Uterus (tissue), 4 donors: ENCODE results near the gene FCN1. TPM values are rescaled to one million over a fixed set of nuclear protein-coding genes. Genes with fewer than 3 reads are reported as not detected.

Experiments used
- DNase-seq, 2 donors: peaks; one replicate each; pipeline ENCODE4 v3.0.0-alpha.2; 2019 to 2020
- H3K27ac ChIP-seq, 2 donors: fragments of 200-600 bp; sonication (generic); 1 replicate in 1 of 2; 2 replicates in 1 of 2; pipeline ENCODE4 v1.5.1; 2016 to 2018
- H3K27me3 ChIP-seq, 2 donors: fragments of 200-600 bp; sonication (generic); one replicate each; pipeline ENCODE4 v1.5.1; 2018 to 2019; ENCODE audit warnings: control low read depth in 1 of 2
- H3K36me3 ChIP-seq, 2 donors: fragments of 200-600 bp; sonication (generic); one replicate each; pipeline ENCODE4 v1.5.1; 2019; ENCODE audit warnings: control low read depth in 1 of 2
- H3K4me1 ChIP-seq, 2 donors: fragments of 200-600 bp; sonication (generic); one replicate each; pipeline ENCODE4 v1.5.1; 2018 to 2019; ENCODE audit warnings: control low read depth in 1 of 2
- H3K4me3 ChIP-seq, 2 donors: fragments of 200-600 bp; sonication (generic); 1 replicate in 1 of 2; 2 replicates in 1 of 2; pipeline ENCODE4 v1.5.1; 2018 to 2019; ENCODE audit warnings: mild to moderate bottlenecking in 1 of 2
- H3K9me3 ChIP-seq, 2 donors: fragments of 200-600 bp; sonication (generic); one replicate each; pipeline ENCODE4 v1.5.1; 2019; ENCODE audit warnings: control low read depth in 1 of 2
- POLR2A ChIP-seq, 2 donors: fragments of 450-650 bp; IDR thresholded peaks; one replicate each; pipeline ENCODE4 v1.6.1; 2016; ENCODE audit warnings: antibody characterized with exemption in 2 of 2, mild to moderate bottlenecking in 1 of 2, moderate library complexity in 1 of 2
- intact Hi-C: fragments of 100-400 bp; cut with DNase I; formaldehyde crosslinking; loops from one replicate; pipeline ENCODE4 v1.15.1; 2023; ENCODE audit warnings: low total_unique reads
- total RNA-seq, 4 donors: library from RNA; depleted of rRNA in 3 of 4; stranded (reverse); fragments of >200 nt in 3 of 4; gene quantifications; one replicate each; pipeline versions ENCODE4 v1.1.0 to v1.2.4, GENCODE V29; 2014 to 2023
- TF ChIP-seq, protein P1 (sequence below), 4 experiments: fragments of 200-600 bp in 2 of 4; fragments of 450-650 bp in 2 of 4; sonication (generic) in 2 of 4; IDR thresholded peaks; one replicate each; pipeline ENCODE4 v1.5.1; 2016 to 2019; ENCODE audit warnings: antibody characterized with exemption in 4 of 4, mild to moderate bottlenecking in 2 of 4, moderate library complexity in 1 of 4
- donor health status: DM: yes; HTN: yes; CAD: no.

FCN1 gene
- total RNA-seq, 4 donors from 2014 or later: 0.26 to 13.8 (median 4.4) TPM

DNA sequence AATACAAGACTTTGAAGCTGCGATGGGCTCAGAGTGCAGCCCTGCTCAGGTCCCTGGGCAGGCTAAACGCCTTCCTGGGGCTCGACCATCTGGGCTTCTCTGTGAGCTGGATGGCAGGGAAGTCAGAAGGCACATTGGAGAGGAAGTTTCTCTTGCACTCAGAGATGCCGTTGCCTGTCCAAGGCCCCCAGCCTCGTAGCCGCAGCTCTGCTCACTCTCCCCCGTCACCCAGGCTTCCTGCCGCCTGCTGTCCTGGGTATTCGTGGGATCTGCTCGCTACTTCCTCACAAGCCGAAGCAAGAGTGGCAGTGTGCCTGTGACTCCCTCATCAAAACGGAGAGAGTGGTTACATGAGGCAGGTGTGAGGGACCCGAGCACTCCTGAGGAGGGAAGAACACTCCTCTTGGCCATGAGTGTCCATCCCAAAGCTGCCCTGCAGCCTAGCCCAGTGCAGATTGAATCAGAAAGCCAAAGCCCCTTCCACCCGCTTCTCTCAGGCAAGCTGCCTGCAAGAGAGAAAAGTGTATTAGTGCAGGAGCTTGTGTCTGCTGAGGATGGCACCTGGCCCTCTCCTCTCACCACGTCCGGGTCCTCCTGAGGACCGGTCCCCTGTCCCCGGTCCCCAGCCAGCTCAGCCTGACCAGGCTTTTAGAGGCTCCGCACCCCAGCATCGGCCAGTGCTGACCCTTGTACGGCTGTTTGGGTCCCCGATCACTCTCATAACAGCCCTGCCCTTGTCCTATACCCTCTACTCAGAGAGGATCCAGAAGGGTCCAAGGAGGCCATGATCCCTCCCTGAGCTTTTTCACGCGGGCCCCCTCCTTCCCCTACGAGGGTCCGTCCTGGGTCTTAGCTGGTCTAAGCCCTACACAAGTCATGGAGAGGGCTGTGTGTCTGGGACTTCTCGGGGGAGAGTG lies 29.8 kb downstream of the FCN1 start:
- intact Hi-C loops: no loop called here
- no peak for DNase-seq
- no peak overlapping the region for H3K4me3 ChIP-seq

DNA sequence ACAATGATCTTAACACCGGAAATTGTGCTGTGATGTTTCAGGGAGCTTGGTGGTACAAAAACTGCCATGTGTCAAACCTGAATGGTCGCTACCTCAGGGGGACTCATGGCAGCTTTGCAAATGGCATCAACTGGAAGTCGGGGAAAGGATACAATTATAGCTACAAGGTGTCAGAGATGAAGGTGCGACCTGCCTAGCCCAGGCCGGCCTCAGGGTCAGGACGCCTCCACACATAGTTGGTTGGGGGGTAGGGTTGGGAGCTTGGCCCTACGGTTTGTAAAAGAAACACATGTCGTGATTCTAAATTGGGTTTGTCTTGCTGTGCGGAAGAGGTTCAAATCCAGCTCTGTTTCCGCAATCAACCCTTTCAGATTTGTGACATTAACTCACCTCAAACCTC lies 30.5 kb downstream of the FCN1 start:
- intact Hi-C loops: no loop called here
- DNase-seq: no peak

More for the DNA sequence above, 29.8 kb downstream of the FCN1 start:
- Histone ChIP-seq H3K4me1 (no peaks in the 10 kb centered on the region), H3K27me3 (no peaks in the 10 kb centered on the region), H3K36me3 (no peaks in the 10 kb centered on the region), H3K27ac (no peak overlapping the region), H3K9me3 (no peaks in the 10 kb centered on the region)
- TF ChIP-seq, protein P1, sequence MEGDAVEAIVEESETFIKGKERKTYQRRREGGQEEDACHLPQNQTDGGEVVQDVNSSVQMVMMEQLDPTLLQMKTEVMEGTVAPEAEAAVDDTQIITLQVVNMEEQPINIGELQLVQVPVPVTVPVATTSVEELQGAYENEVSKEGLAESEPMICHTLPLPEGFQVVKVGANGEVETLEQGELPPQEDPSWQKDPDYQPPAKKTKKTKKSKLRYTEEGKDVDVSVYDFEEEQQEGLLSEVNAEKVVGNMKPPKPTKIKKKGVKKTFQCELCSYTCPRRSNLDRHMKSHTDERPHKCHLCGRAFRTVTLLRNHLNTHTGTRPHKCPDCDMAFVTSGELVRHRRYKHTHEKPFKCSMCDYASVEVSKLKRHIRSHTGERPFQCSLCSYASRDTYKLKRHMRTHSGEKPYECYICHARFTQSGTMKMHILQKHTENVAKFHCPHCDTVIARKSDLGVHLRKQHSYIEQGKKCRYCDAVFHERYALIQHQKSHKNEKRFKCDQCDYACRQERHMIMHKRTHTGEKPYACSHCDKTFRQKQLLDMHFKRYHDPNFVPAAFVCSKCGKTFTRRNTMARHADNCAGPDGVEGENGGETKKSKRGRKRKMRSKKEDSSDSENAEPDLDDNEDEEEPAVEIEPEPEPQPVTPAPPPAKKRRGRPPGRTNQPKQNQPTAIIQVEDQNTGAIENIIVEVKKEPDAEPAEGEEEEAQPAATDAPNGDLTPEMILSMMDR (IDR thresholded peaks at IDR 0.05): no peak
- TF ChIP-seq POLR2A (IDR thresholded peaks at IDR 0.05): no peak

DNA sequence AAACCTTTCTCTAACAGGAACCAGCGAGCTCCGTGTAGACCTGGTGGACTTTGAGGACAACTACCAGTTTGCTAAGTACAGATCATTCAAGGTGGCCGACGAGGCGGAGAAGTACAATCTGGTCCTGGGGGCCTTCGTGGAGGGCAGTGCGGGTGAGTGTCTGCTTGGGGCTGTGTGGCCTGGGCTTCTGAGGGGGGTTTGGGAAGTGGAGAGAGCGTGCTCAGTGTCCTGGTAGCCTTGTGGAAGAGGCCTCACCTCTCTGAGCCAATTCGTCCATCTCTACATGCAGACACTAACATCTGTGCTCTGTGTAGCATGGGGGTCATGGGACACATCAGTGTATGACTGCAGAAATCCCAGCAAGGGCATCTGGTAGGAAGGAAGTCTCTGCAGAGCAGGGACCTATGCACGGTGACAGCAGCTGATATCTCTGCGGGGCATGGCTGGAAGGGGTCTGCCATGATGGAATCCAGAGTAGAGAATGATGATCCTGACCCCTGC lies 31.2 kb downstream of the FCN1 start:
- H3K36me3 ChIP-seq: no peaks in the 10 kb centered on the region
- H3K27me3 ChIP-seq: no peaks in the 10 kb centered on the region
- TF ChIP-seq, protein P1 (IDR thresholded peaks at IDR 0.05): no peak
- TF ChIP-seq POLR2A (IDR thresholded peaks at IDR 0.05): no peak
- no peak overlapping the region for H3K4me3 ChIP-seq
- H3K4me1 ChIP-seq: no peaks in the 10 kb centered on the region
- no peak for DNase-seq
- intact Hi-C loops: no loop called here
- H3K27ac ChIP-seq: no peak overlapping the region
- H3K9me3 ChIP-seq: no peaks in the 10 kb centered on the region

More for the DNA sequence above, 30.5 kb downstream of the FCN1 start:
- H3K4me1 ChIP-seq: no peaks in the 10 kb centered on the region
- TF ChIP-seq, protein P1 (IDR thresholded peaks at IDR 0.05): no peak
- no peak for TF ChIP-seq POLR2A (IDR thresholded peaks at IDR 0.05)
- no peak overlapping the region for H3K27ac ChIP-seq
- no peaks in the 10 kb centered on the region for H3K27me3 ChIP-seq
- no peaks in the 10 kb centered on the region for H3K9me3 ChIP-seq
- H3K36me3 ChIP-seq: no peaks in the 10 kb centered on the region
- H3K4me3 ChIP-seq: no peak overlapping the region

DNA sequence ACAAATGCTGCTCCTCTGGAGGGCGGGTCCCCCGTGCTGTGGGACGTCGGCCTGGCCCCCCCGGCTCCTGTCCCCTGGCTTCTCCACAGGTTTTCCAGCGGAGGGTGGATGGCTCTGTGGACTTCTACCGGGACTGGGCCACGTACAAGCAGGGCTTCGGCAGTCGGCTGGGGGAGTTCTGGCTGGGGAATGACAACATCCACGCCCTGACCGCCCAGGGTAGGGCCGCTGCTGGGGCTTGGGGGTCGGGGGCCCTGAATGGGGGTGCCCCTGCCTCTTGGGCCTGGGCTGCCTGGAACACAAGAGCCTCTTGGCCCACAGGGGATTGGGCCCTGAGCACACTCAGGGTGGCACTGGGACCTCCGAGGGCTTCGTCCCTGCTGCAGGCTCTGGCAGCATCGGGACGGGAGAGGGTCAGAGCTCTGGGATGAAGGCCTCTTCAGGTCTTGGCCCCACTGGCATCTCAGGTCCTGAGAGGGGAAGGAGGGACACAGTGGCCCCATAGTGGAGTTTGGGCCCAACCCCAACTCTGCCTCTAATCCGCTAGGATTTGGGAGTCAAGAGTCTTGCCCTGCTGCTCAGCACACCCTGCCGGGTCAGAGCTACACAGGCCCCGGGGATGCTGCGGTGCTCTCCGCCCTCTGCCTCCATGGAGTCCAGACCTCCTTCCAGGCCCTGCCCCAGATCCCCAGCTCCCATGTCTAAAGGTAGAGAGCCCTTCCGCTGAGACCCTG lies 31.9 kb downstream of the FCN1 start:
- TF ChIP-seq, protein P1 (IDR thresholded peaks at IDR 0.05): no peak
- TF ChIP-seq POLR2A (IDR thresholded peaks at IDR 0.05): no peak
- no peaks in the 10 kb centered on the region for H3K36me3 ChIP-seq
- H3K4me1 ChIP-seq: no peaks in the 10 kb centered on the region
- no peaks in the 10 kb centered on the region for H3K9me3 ChIP-seq
- no peak overlapping the region for H3K4me3 ChIP-seq
- H3K27ac ChIP-seq: no peak overlapping the region
- no peak for DNase-seq
- intact Hi-C loops: no loop called here
- H3K27me3 ChIP-seq: no peaks in the 10 kb centered on the region
